Stimulated activated CD8-positive, alpha-beta memory T cell treated with anti-CD3 and anti-CD28 coated beads, Interleukin-7, amount 100 ng/mL, for 48 hours (primary cell): ENCODE measurements around the gene RCL1.
A peak's percentile ranks its signal among the peaks of the same experiment; 100 is the strongest.

ENCODE experiments used
- DNase-seq, 2 donors: peaks; one replicate each; pipeline ENCODE4 v3.0.0-alpha.2; 2020; ENCODE audit warnings: low read depth in 1 of 2; ENCODE audit errors: extremely low read depth in 1 of 2

The RCL1 gene

GRCh38 chr9:4805191-4805918, 12.6 kb downstream of the RCL1 start:
- DNase-seq = no peak

- DNase-seq = no peak
Observed at GRCh38 chr9:4810565-4810964, 17.8 kb downstream of the RCL1 start.

GRCh38 chr9:4811824-4812223, 19.1 kb downstream of the RCL1 start:
- no peak for DNase-seq

- DNase-seq = no peak
Observed at GRCh38 chr9:4812858-4813257, 20.1 kb downstream of the RCL1 start.

- no peak for DNase-seq
Observed at GRCh38 chr9:4814913-4815312, 22.2 kb downstream of the RCL1 start.

- no peak for DNase-seq
Observed at GRCh38 chr9:4815381-4815956, 22.7 kb downstream of the RCL1 start.

GRCh38 chr9:4820168-4820567, 27.4 kb downstream of the RCL1 start:
- DNase-seq = no peak

GRCh38 chr9:4821133-4821532, 28.4 kb downstream of the RCL1 start:
- DNase-seq = no peak

- DNase-seq = no peak
Observed at GRCh38 chr9:4822057-4822456, 29.3 kb downstream of the RCL1 start.

GRCh38 chr9:4826417-4827166, 33.8 kb downstream of the RCL1 start:
- DNase-seq = no peak

- DNase-seq = no peak
Observed at GRCh38 chr9:4827224-4827623, 34.5 kb downstream of the RCL1 start.

- no peak for DNase-seq
Observed at GRCh38 chr9:4828761-4829160, 36.0 kb downstream of the RCL1 start.

GRCh38 chr9:4829969-4830368, 37.2 kb downstream of the RCL1 start:
- DNase-seq = no peak

- DNase-seq = no peak
Observed at GRCh38 chr9:4830699-4831098, 38.0 kb downstream of the RCL1 start.

- DNase-seq = no peak
Observed at GRCh38 chr9:4831119-4831518, 38.4 kb downstream of the RCL1 start.

- DNase-seq = no peak
Observed at GRCh38 chr9:4831944-4832343, 39.2 kb downstream of the RCL1 start.

GRCh38 chr9:4832786-4833579, 40.2 kb downstream of the RCL1 start:
- peak in 1 of 2 donors; percentile 55 for DNase-seq

- no peak for DNase-seq
Observed at GRCh38 chr9:4833781-4834560, 41.2 kb downstream of the RCL1 start.

- no peak for DNase-seq
Observed at GRCh38 chr9:4836676-4837075, 43.9 kb downstream of the RCL1 start.
